ENCODE data around the gene CDK5. TPM values are rescaled to one million over a fixed set of nuclear protein-coding genes. Genes with fewer than 3 reads are reported as not detected.

Gene CDK5
- total and polyA plus RNA-seq, 2 of the 13 experiments (the other 11 are each of a cell fraction or from before 2014, with no cell fraction given) = 16.4 to 21.3 TPM

DNA sequence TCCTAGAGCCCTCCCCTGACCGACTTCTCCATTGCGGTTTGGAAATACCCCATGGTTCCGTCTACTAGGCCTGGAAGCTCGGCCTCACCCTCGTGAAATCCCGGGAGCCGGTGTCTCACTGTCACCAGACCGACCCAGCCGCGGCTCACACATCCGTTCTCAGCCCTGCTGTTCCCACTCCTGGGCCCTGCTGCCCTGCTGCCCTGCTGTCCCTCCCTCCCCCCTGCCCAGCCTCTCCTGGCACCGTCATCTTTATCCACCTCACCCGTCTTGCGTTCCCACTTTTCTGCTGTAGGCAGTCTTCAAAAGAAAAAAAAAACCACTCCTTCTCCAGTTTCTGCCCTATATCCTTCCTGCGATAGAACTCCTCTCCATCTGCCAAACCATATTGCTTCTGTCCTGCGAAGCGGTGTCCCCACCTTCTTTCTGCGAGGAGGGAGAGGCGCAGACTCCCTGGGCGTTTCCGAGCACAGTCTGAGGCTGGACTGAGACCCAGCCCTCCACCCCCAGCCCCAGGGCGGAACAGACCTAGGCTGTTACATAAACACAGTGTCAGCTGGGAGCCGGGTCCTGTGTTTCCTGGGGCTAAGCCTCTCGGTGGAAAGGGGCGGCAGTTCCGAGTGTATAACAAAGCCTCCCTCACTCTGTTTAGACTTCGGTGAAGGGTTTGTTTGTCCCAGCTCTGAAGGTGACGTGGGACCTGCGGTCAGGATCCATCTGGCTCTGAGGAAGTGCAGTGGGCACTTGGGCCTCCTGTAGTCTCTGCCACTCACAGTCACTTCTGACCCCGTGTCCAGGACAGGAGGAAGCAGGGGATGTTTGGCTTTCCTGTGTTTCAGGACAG lies 31.4 kb upstream of the CDK5 start (continued):
- TF ChIP-seq, protein P1, sequence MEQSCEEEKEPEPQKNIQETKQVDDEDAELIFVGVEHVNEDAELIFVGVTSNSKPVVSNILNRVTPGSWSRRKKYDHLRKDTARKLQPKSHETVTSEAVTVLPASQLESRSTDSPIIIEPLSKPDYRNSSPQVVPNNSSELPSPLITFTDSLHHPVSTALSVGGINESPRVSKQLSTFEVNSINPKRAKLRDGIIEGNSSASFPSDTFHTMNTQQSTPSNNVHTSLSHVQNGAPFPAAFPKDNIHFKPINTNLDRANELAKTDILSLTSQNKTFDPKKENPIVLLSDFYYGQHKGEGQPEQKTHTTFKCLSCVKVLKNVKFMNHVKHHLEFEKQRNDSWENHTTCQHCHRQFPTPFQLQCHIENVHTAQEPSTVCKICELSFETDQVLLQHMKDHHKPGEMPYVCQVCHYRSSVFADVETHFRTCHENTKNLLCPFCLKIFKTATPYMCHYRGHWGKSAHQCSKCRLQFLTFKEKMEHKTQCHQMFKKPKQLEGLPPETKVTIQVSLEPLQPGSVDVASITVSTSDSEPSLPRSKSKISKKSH (CRISPR knock-in tag; IDR thresholded peaks at IDR 0.05; ENCODE audit: borderline replicate concordance) = no peak
- TF ChIP-seq AGO2 (optimal IDR thresholded peaks at IDR 0.05; ENCODE audit: low read depth, low read length) (peak; percentile 28), SIN3A (IDR thresholded peaks at IDR 0.05; ENCODE audit: borderline replicate concordance, low read depth, low read length) (no peak; the same call in 1 of the 2 replicates), ZNF207 (IDR thresholded peaks at IDR 0.05; ENCODE audit: borderline replicate concordance) (no peak), BRD4 (CRISPR knock-in tag; IDR thresholded peaks at IDR 0.05) (no peak), ZFP37 (CRISPR knock-in tag; IDR thresholded peaks at IDR 0.05; ENCODE audit: borderline replicate concordance) (no peak), RELA (CRISPR knock-in tag; IDR thresholded peaks at IDR 0.05) (no peak), HMGA1 (CRISPR knock-in tag; conservative IDR thresholded peaks at IDR 0.05) (no peak), ETV5 (CRISPR knock-in tag; IDR thresholded peaks at IDR 0.05; ENCODE audit: borderline replicate concordance) (peak; percentile 79), PPARG (CRISPR knock-in tag; conservative IDR thresholded peaks at IDR 0.05) (0 out of 2 replicates have a peak, but pooled peaks have one; percentile 27)
- TF ChIP-seq, protein P2, sequence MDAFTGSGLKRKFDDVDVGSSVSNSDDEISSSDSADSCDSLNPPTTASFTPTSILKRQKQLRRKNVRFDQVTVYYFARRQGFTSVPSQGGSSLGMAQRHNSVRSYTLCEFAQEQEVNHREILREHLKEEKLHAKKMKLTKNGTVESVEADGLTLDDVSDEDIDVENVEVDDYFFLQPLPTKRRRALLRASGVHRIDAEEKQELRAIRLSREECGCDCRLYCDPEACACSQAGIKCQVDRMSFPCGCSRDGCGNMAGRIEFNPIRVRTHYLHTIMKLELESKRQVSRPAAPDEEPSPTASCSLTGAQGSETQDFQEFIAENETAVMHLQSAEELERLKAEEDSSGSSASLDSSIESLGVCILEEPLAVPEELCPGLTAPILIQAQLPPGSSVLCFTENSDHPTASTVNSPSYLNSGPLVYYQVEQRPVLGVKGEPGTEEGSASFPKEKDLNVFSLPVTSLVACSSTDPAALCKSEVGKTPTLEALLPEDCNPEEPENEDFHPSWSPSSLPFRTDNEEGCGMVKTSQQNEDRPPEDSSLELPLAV (CRISPR knock-in tag; conservative IDR thresholded peaks at IDR 0.05; ENCODE audit: low read depth) = no peak
- TF ChIP-seq, protein P3, sequence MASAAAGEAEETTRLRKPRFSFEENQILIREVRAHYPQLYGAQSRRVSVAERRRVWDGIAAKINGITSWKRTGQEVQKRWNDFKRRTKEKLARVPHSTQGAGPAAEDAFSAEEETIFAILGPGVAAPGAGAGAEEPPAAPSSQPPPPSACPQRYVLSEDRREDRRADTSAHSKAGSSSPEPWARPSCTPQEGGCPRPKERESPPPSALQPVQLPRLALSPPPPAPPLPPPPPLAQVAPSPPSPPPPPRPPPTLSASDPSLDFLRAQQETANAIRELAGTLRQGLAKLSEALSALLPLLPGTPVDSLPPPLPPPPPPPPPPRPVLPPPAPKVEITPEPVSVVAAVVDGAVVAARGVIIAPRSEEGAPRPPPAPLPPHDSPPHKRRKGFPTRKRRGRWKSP (CRISPR knock-in tag; IDR thresholded peaks at IDR 0.05) = no peak
- TF ChIP-seq, protein P4, sequence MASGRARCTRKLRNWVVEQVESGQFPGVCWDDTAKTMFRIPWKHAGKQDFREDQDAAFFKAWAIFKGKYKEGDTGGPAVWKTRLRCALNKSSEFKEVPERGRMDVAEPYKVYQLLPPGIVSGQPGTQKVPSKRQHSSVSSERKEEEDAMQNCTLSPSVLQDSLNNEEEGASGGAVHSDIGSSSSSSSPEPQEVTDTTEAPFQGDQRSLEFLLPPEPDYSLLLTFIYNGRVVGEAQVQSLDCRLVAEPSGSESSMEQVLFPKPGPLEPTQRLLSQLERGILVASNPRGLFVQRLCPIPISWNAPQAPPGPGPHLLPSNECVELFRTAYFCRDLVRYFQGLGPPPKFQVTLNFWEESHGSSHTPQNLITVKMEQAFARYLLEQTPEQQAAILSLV (CRISPR knock-in tag; IDR thresholded peaks at IDR 0.05; ENCODE audit: borderline replicate concordance) = no peak
- TF ChIP-seq, protein P5, sequence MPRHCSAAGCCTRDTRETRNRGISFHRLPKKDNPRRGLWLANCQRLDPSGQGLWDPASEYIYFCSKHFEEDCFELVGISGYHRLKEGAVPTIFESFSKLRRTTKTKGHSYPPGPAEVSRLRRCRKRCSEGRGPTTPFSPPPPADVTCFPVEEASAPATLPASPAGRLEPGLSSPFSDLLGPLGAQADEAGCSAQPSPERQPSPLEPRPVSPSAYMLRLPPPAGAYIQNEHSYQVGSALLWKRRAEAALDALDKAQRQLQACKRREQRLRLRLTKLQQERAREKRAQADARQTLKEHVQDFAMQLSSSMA (CRISPR knock-in tag; IDR thresholded peaks at IDR 0.05) = no peak
- TF ChIP-seq, protein P6, sequence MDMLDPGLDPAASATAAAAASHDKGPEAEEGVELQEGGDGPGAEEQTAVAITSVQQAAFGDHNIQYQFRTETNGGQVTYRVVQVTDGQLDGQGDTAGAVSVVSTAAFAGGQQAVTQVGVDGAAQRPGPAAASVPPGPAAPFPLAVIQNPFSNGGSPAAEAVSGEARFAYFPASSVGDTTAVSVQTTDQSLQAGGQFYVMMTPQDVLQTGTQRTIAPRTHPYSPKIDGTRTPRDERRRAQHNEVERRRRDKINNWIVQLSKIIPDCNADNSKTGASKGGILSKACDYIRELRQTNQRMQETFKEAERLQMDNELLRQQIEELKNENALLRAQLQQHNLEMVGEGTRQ (IDR thresholded peaks at IDR 0.05; ENCODE audit: low read depth, low read length) = no peak
- TF ChIP-seq, protein P6 (CRISPR knock-in tag; IDR thresholded peaks at IDR 0.05; ENCODE audit: borderline replicate concordance) = no peak
- TF ChIP-seq, protein P7, sequence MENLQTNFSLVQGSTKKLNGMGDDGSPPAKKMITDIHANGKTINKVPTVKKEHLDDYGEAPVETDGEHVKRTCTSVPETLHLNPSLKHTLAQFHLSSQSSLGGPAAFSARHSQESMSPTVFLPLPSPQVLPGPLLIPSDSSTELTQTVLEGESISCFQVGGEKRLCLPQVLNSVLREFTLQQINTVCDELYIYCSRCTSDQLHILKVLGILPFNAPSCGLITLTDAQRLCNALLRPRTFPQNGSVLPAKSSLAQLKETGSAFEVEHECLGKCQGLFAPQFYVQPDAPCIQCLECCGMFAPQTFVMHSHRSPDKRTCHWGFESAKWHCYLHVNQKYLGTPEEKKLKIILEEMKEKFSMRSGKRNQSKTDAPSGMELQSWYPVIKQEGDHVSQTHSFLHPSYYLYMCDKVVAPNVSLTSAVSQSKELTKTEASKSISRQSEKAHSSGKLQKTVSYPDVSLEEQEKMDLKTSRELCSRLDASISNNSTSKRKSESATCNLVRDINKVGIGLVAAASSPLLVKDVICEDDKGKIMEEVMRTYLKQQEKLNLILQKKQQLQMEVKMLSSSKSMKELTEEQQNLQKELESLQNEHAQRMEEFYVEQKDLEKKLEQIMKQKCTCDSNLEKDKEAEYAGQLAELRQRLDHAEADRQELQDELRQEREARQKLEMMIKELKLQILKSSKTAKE (CRISPR knock-in tag; IDR thresholded peaks at IDR 0.05; ENCODE audit: borderline replicate concordance) = peak; percentile 58; the same call in 1 of the 2 replicates

Data from HepG2 (cell line).